Central memory CD4-positive, alpha-beta T cell (primary cell): ENCODE results near the gene RXRA.

Experiments used
- DNase-seq: peaks from one replicate; pipeline ENCODE4 v3.0.0; 2022

The RXRA gene

DNA sequence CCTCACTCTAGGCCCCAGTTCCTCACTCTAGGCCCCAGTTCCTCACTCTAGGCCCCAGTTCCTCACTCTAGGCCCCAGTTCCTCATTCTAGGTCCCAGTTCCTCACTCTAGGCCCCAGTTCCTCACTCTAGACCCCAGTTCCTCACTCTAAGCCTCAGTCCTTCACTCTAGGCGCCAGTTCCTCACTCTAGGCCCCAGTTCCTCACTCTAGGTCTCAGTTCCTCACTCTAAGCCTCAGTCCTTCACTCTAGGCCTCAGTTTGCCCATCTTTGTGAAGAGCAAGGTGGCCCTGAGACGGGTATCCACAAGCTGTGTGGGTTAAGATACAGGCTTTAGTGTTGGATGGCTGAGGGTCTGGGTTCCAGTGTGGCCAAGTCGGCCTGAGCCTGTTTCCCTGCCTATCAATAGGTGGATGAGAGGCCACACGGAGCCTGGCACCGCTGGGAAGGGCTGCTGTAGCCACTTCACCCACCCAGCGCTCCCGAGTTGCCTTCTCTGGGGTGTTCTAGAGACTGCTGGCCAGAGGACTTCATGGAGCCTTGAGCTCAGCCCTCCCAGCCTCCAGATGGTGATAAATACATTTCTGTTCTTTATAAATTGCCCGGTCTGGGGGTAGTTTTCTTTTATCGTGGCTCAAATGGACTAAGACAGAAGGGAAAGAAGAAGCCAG, 150.2 kb downstream of the RXRA start:
- no peak for DNase-seq

- DNase-seq, result no peak
Measured at GRCh38 chr9:134476942-134477335, 150.7 kb downstream of the RXRA start.

- DNase-seq, result no peak
Measured at GRCh38 chr9:134477342-134477925, 151.2 kb downstream of the RXRA start.

DNA sequence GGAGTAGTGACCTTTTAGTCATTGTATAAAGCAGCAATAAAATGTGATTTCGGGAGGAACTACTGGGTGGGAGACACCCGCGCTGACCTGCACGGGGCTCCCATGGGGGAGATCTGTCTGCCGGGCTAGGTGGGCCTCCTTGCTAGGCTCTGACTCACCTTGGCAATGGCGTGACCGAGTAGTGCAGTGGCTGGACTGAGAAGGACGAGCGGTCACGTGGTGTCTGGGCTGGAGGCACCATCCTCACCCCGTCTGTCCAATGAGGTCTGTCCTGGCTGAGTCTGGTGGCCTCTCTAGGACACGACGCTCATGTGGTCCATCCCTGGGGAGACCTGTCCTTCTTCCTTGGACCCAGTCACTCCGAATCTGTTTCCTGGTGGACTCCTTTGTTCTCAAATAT, 151.7 kb downstream of the RXRA start:
- no peak for DNase-seq

DNA sequence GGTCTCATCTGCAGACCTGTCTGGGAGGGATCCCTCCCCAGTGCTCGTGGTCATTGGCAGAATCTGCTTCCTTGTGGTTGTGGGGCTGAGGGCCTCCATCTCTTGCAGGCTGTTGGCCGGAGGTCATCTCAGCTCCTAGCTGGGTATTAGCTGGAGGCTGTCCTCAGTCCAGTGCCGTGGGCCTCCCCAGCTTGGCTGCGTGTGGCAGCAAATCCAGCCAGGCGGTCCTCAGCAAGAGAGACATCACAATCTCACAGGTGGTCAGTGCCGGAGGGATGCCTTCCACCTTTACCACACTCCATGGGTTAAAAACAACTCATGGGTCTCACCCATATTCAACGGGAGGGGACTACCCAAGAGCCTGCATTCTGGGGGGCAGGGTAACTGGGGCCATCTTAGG, 155.5 kb downstream of the RXRA start:
- DNase-seq, result no peak

GRCh38 chr9:134482226-134482625, 156.0 kb downstream of the RXRA start:
- no peak for DNase-seq

DNA sequence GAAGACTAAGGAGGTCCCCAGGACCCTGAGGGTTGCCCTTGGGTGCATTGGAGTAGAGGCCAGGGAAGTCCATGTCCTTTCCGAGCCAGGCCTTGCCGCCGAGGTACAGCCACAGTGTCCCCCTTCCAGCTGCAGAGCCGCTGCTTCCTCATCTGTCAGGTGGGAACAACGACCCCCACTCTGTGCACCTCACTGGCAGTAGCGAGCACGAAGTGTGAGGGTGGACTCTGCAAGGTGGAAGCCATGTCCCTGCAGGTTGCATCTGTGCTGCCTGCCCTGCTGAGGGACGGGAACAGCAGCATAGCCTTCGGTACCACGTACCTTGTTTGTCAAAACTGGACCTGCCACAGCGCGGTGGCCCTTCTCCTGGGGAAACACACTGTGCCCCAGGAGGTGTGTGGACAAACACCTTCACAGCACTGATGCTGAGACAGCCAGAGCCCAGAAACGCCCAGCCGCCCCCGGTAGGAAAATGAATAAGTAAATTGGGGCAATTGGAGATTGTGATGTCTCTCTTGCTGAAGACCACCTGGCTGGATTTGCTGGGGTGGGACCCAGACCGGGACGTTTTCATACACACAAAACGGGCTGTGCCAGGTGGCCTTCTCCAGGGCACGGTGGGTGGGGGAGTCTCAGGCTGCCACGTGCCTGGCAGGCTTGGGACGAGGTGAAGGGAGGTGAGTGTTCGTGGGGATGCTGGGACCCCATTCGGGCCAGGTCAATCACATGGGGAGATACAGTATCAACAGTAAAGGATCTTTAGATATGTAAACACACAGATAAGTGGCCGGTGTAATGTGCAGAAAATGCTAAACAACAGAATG, 157.3 kb downstream of the RXRA start:
- no peak for DNase-seq

- no peak for DNase-seq
Measured at GRCh38 chr9:134484479-134484878, 158.2 kb downstream of the RXRA start.

- no peak for DNase-seq
Measured at GRCh38 chr9:134485653-134486052, 159.4 kb downstream of the RXRA start.

- DNase-seq, result no peak
Measured at GRCh38 chr9:134486143-134486591, 159.9 kb downstream of the RXRA start.

DNA sequence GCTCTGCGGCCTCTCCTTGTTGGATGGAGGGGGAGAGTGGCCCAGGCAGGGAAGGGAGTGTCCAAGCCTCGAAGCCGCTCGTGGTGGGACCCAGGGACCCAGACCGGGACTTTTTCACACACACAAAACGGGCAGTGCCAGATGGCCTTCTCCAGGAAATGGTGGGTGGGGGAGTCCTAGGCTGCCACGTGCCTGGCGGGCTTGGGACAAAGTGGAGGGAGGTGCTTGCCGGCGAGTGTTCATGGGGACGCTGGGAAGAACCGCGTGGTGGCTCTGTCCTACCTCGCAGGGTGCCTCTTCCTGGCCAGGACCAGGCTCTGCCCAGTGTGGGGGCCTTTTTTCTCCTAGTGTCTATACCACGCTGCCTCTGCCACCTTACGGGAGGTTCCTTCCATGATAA, 160.3 kb downstream of the RXRA start:
- no peak for DNase-seq
